Posterior cingulate gyrus (tissue), 11 donors: ENCODE data around the gene ZNF679.
A peak's percentile ranks its signal among the peaks of the same experiment; 100 is the strongest.
"Not testable (repeated sequence)": the region's sequence is repeated elsewhere in the genome, so short reads cannot be mapped to it uniquely, and the experiment has no call there.

Experiments
- DNase-seq, 10 donors: peaks; one replicate each; pipeline versions ENCODE4 v3.0.0 to v3.0.0-alpha.2; 2020 to 2021; ENCODE audit warnings: mixed read lengths in 3 of 10
- intact Hi-C: fragments of 100-400 bp; cut with DNase I; formaldehyde crosslinking; loops from one replicate; pipeline ENCODE4 v1.15.1; 2023

Gene ZNF679

DNA sequence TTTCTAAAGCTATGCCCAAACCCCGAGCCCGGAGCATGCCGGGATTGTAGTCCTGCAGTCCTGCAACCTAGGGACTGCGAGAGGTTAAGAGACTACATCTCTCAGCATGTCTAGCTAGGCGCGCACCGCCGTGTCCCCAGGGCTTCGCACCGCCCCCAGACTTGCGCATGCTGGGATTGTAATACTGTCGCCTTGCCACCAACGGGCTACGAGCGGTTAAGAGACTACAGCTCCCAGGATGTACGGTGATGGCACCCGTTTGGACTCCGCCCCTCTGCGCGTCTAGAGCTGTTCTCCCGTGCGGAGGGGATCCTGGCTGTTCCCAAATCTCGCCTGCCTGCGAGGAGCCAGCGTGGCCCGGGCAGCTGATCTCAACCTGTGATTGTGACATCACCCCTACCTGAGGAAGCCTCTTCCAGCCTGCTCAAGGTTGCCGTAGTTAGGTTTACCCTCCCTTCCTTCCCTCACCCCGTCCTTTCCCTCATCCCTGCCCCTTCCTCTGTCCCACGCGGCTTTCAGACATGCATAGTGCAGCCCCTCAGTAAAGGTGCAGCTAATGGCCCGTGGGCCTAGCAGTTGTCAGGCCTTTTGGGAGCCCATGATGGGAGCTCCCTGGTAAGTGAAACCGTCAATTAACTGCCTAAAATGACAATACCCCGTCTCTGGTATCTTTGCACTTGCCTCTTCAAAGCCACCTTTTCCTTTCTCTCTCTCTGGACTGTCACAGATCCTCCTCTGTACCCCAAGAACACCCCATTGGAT lies 79.2 kb downstream of the ZNF679 start:
- peak; percentile 91 to 100 (median 98) for DNase-seq
- intact Hi-C loops = loop anchor here (5.0 to 10.0 kb wide), 3 partner anchors 255 to 487 kb away; partner anchors contain the start of genes ZNF107, ZNF138 and ZNF680

DNA sequence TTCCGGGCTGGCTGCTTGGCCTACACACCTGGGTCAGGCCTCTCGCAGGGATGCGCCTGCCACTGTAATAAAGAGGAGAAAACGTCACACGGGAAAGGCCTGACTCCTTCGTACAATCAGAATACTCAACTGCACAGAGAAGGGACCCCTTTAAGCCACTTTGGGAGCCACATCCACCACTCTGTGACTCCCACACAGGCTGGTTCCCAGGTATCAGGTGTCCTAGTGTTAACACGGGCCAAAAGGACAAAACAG lies 79.7 kb downstream of the ZNF679 start:
- DNase-seq = no peak
- intact Hi-C loops = loop anchor here (5.0 to 10.0 kb wide), 3 partner anchors 254 to 487 kb away; partner anchors contain the start of genes ZNF107, ZNF138 and ZNF680

DNA sequence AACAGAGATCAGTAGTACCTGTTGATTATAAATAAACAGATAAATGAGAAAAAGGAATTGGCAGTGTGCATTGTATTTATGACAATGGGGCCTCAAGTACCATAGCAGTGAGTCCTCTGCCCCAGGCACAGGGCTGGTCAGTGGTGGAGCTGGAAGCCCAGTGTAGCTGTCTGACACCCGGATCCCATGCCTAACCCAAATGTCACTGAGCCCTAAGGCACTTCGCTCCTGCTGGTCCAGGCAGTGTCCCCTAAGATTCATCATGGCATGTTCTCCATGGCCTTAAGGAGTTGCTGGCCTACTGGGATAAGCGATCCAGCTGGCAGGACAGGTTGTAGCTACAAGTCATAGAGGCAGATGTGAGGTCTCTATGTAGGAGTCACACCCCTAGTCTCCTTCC lies 82.2 kb downstream of the ZNF679 start:
- intact Hi-C loops = loop anchor here (10.0 kb wide), 1 partner anchor 1064 kb away; the partner anchor contains the start of gene ZNF92
- no peak for DNase-seq

DNA sequence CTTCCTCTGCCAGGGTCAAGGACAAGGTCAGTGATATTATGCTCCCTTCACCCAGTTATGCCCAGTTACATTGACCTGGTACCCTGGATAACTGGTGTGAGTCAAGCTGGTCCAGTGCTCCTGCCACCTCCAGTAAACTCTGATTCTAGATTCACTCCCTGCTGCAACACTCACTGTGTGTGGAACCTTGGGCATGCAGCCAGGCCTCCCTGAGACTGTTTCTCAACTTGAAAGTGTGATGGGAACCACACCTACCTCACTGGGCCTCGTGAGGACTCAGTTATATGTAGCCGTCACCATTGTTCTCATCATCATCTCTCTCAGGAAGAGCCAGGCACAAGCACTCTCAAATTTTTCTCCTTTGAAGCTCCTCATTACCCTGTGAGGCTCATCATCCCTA lies 84.6 kb downstream of the ZNF679 start:
- intact Hi-C loops = loop anchor here (10.0 kb wide), 1 partner anchor 1062 kb away; the partner anchor contains the start of gene ZNF92
- DNase-seq = peak in 2 of 10 donors; percentile 41 to 71

DNA sequence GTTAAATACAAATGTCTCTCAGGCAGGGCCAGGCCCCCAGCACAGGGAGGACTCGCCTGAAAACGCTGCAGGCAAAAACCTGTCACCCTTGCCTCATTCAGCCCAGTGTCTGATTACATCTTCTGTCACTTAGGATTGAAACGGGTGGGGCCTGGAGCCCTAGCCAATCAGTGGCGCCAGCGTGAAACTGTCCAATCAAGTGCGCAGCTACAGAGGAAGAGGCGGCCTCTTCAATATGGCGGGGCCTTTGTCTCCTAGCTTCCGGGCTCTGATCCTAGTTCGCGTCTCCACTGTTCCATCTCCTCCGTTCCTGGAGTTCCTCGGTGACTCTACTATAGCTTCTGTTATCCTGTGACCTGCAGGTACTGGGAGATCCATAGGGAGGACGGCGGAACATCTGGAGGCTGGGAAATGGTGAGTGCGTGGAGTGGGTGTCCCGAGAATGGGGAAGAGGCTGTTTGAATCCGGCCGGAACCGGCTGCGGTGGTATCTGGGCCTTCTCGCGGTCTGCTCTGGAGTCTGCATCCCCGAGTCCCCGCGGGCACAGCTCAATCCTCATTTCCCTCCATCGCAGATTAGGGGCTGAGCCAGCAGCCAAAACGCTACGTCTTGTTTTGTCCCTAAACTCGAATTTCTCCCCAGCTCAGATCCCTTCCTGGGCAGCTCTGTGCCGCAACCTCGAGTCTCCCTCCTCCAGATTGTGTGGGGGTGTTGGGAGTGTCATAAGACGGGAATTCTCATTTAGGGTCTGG lies 85.6 kb downstream of the ZNF679 start, which contains the start of gene ZNF736:
Gene ZNF736, plus strand, starts transcription at position 222 of the 752 bp plus-strand sequence. Its CDS starts 190 bp downstream, at position 412.
- intact Hi-C loops = loop anchor here (10.0 kb wide), 1 partner anchor 1061 kb away; the partner anchor contains the start of gene ZNF92
- DNase-seq = peak; percentile 85 to 99 (median 94)

DNA sequence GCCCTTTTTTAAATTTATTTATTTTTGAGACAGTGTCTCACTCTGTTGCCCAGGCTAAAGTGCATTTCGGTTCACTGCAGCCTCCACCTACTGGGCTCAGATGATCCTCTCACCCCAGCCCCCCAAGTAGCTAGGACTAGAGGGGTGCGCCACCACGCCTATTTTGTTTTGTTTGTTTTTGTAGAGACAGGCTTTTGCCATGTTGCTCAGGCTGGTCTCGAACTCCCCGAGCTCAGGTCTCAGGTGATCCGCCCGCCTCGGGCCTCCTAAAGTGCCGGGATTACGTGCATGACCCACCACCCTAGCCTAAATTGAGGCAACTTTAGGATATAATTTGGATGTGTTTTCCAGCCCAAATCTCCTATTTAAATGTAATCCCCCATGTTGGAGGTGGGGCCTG lies 86.3 kb downstream of the ZNF679 start:
- DNase-seq = peak in 1 of 10 donors; percentile 72
- intact Hi-C loops = loop anchor here (10.0 kb wide), 1 partner anchor 1060 kb away; the partner anchor contains the start of gene ZNF92

DNA sequence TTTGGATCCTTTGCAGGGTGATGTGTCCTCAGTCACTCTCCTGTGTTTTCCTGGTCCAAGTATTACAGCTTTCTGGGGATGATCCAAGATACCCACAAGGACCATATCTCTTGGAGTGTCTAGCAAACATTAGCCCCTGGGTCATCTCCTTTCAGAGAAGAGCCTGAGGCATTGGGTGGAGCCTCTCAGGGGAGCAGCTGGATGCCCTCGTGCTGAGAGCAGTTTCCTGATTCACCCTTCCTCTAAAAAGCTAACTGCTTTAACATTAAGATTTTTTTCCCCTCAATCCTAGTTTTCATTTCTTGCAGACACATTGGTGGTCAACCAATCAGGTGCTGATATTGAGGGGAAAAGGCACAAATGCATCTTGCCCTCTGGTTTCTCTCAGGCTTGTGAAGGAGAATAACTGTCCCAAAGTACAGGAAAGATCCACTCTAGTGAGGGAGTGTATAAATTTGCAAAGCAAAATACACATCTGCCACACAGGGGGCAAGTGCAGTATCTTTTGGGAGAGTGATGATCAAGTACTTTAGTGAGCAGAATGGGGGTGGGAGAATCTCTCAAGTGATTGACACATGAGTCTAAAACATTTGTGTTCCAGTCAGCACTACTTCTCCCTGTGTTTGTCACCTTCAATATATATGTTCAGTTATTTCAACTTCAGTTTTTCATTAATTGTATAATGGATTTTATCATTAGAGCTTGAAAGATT lies 87.9 kb downstream of the ZNF679 start:
- intact Hi-C loops = loop anchor here (10.0 kb wide), 1 partner anchor 1059 kb away; the partner anchor contains the start of gene ZNF92
- not testable (repeated sequence) for DNase-seq
